ENCODE data around the gene TOX2. TPM values are rescaled to one million over a fixed set of nuclear protein-coding genes. Genes with fewer than 3 reads are reported as not detected.

TOX2 gene
- total RNA-seq, 2 donors from 2014 or later = 4.0 to 6.1 TPM

GRCh38 chr20:44024820-44025580, 110.3 kb downstream of the TOX2 start:
- Histone ChIP-seq H3K4me1 (peaks cover 4% of the 10 kb centered on the region), H3K9me3 (no peaks in the 10 kb centered on the region), H3K9ac (ENCODE audit: low read depth in 2 of 2, low read length in 2 of 2) (no peak overlapping the region), H3K36me3 (no peaks in the 10 kb centered on the region), H3K27me3 (no peaks in the 10 kb centered on the region), H3K27ac (no peak overlapping the region), H3K4me3 (no peak overlapping the region)
- TF ChIP-seq CTCF (IDR thresholded peaks at IDR 0.05) = no peak
- intact Hi-C loops (cut with DNase I) = no loop called here
- DNase-seq = no peak

- Histone ChIP-seq H3K27ac (no peak overlapping the region), H3K27me3 (no peaks in the 10 kb centered on the region), H3K4me1 (no peaks in the 10 kb centered on the region), H3K4me3 (no peak overlapping the region), H3K9me3 (no peaks in the 10 kb centered on the region), H3K36me3 (no peaks in the 10 kb centered on the region), H3K9ac (ENCODE audit: low read depth in 2 of 2, low read length in 2 of 2) (no peak overlapping the region)
- no peak for DNase-seq
- intact Hi-C loops (cut with DNase I) = no loop called here
- no peak for TF ChIP-seq CTCF (IDR thresholded peaks at IDR 0.05)
Measured at GRCh38 chr20:44025756-44026155, 111.1 kb downstream of the TOX2 start.

GRCh38 chr20:44026647-44027342, 112.1 kb downstream of the TOX2 start:
- H3K4me3 ChIP-seq = no peak overlapping the region
- no peak for TF ChIP-seq CTCF (IDR thresholded peaks at IDR 0.05)
- no peaks in the 10 kb centered on the region for H3K36me3 ChIP-seq
- H3K27me3 ChIP-seq = no peaks in the 10 kb centered on the region
- H3K4me1 ChIP-seq = no peaks in the 10 kb centered on the region
- H3K27ac ChIP-seq = no peak overlapping the region
- no peak for DNase-seq
- no peaks in the 10 kb centered on the region for H3K9me3 ChIP-seq
- intact Hi-C loops (cut with DNase I) = no loop called here
- no peak overlapping the region for H3K9ac ChIP-seq (ENCODE audit: low read depth in 2 of 2, low read length in 2 of 2)

- Histone ChIP-seq H3K4me3 (no peak overlapping the region), H3K36me3 (no peaks in the 10 kb centered on the region), H3K27me3 (no peaks in the 10 kb centered on the region), H3K9ac (ENCODE audit: low read depth in 2 of 2, low read length in 2 of 2) (no peak overlapping the region), H3K4me1 (no peaks in the 10 kb centered on the region), H3K27ac (no peak overlapping the region), H3K9me3 (no peaks in the 10 kb centered on the region)
- intact Hi-C loops (cut with DNase I) = no loop called here
- TF ChIP-seq CTCF (IDR thresholded peaks at IDR 0.05) = no peak
- no peak for DNase-seq
Measured at GRCh38 chr20:44027343-44028002, 112.8 kb downstream of the TOX2 start.

- Histone ChIP-seq H3K27ac (no peak overlapping the region), H3K36me3 (no peaks in the 10 kb centered on the region), H3K4me3 (no peak overlapping the region), H3K9me3 (no peaks in the 10 kb centered on the region), H3K4me1 (no peaks in the 10 kb centered on the region), H3K27me3 (no peaks in the 10 kb centered on the region), H3K9ac (ENCODE audit: low read depth in 2 of 2, low read length in 2 of 2) (no peak overlapping the region)
- no peak for TF ChIP-seq CTCF (IDR thresholded peaks at IDR 0.05)
- intact Hi-C loops (cut with DNase I) = no loop called here
- DNase-seq = no peak
Measured at GRCh38 chr20:44028003-44028730, 113.5 kb downstream of the TOX2 start.
